ENCODE data around the gene PLAGL2.

GRCh38 chr20:32207626-32208498 lies at the start of gene PLAGL2, which contains the start of gene POFUT1:
- TF ChIP-seq CTCF (IDR thresholded peaks at IDR 0.05): peak in 1 of 3 donors; percentile 14
- TF ChIP-seq POLR2AphosphoS5 (IDR thresholded peaks at IDR 0.05): peak in 2 of 3 donors; percentile 33 to 50
- TF ChIP-seq POLR2A (IDR thresholded peaks at IDR 0.05): no peak

Measured in breast epithelium (tissue), 3 donors.